Measurements from ENCODE around the gene AMH.
"Not testable (repeated sequence)": the region's sequence is repeated elsewhere in the genome, so short reads cannot be mapped to it uniquely, and the experiment has no call there.

Gene AMH

GRCh38 chr19:2249010-2249866 is at the start of gene AMH:
Gene AMH (plus strand): TSS chr19:2249323. CDS start chr19:2249333, 10 bp downstream.
- no peak within 1 kb of the TSS for H3K4me3 ChIP-seq (ENCODE audit: low read depth, low read length)

GRCh38 chr19:2199861-2200623 is 49.1 kb upstream of the AMH start:
- no peak overlapping the region for H3K4me3 ChIP-seq (ENCODE audit: low read depth, low read length)

GRCh38 chr19:2200624-2201294 is 48.4 kb upstream of the AMH start:
- not testable (repeated sequence) for H3K4me3 ChIP-seq (ENCODE audit: low read depth, low read length)

- no peak overlapping the region for H3K4me3 ChIP-seq (ENCODE audit: low read depth, low read length)
Observed at GRCh38 chr19:2201473-2202148, 47.5 kb upstream of the AMH start.

- no peak overlapping the region for H3K4me3 ChIP-seq (ENCODE audit: low read depth, low read length)
Observed at GRCh38 chr19:2202366-2202765, 46.8 kb upstream of the AMH start.

- no peak overlapping the region for H3K4me3 ChIP-seq (ENCODE audit: low read depth, low read length)
Observed at GRCh38 chr19:2207008-2207407, 42.1 kb upstream of the AMH start.

GRCh38 chr19:2207991-2208860 is 40.9 kb upstream of the AMH start:
- H3K4me3 ChIP-seq (ENCODE audit: low read depth, low read length) = no peak overlapping the region

- no peak overlapping the region for H3K4me3 ChIP-seq (ENCODE audit: low read depth, low read length)
Observed at GRCh38 chr19:2208975-2209374, 40.1 kb upstream of the AMH start.

GRCh38 chr19:2209408-2209807 is 39.7 kb upstream of the AMH start:
- H3K4me3 ChIP-seq (ENCODE audit: low read depth, low read length) = no peak overlapping the region

- H3K4me3 ChIP-seq (ENCODE audit: low read depth, low read length) = no peak overlapping the region
Observed at GRCh38 chr19:2210206-2210605, 38.9 kb upstream of the AMH start.

- no peak overlapping the region for H3K4me3 ChIP-seq (ENCODE audit: low read depth, low read length)
Observed at GRCh38 chr19:2210987-2211740, 38.0 kb upstream of the AMH start.

- H3K4me3 ChIP-seq (ENCODE audit: low read depth, low read length) = no peak overlapping the region
Observed at GRCh38 chr19:2212861-2213711, 36.0 kb upstream of the AMH start.

GRCh38 chr19:2213799-2214198 is 35.3 kb upstream of the AMH start:
- no peak overlapping the region for H3K4me3 ChIP-seq (ENCODE audit: low read depth, low read length)

- no peak overlapping the region for H3K4me3 ChIP-seq (ENCODE audit: low read depth, low read length)
Observed at GRCh38 chr19:2214251-2214650, 34.9 kb upstream of the AMH start.

GRCh38 chr19:2215281-2215751 is 33.8 kb upstream of the AMH start:
- H3K4me3 ChIP-seq (ENCODE audit: low read depth, low read length) = no peak overlapping the region

GRCh38 chr19:2216361-2217225 is 32.5 kb upstream of the AMH start:
- no peak overlapping the region for H3K4me3 ChIP-seq (ENCODE audit: low read depth, low read length)

- no peak overlapping the region for H3K4me3 ChIP-seq (ENCODE audit: low read depth, low read length)
Observed at GRCh38 chr19:2217591-2217990, 31.5 kb upstream of the AMH start.

All from iPS-11a (cell line).